ENCODE results near the gene HSPD1.
"Not testable (repeated sequence)": the region's sequence is repeated elsewhere in the genome, so short reads cannot be mapped to it uniquely, and the experiment has no call there.

Gene HSPD1

DNA sequence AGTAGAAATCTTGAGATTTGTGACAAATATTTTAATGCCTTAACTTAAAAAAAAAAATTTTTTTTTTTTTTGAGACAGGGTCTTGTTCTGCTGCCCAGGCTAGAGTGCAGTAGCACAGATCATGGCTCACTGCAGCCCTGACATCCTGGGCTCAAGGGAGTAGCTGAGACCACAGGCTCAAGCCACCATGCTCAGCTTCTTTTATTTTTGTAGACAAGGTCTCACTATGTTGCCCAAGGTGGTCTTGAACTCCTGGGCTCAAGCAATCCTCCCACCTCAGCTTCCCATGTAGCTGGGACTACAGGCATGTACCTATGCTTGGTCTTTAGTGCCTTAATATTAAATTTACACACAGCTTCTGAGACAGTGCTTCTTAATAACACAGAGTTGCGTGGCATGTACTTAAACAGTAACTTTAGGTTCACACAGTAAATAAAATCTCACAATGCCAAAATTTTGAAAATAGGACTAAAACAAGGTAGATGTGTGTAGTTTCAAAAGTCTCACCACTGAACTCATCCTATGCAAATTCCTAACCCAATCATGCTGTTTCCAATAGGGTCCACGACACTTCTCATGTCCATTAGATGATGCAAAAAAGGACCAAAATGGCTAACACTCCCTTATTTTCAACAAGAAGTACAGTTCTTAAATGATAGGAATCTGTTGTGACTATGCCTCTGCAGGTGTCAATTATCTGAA is 4.1 kb downstream of the HSPD1 start:
- DNase-seq = no peak

GRCh38 chr2:197487385-197487784 is 12.3 kb downstream of the HSPD1 start:
- DNase-seq = no peak

- DNase-seq = no peak
Measured at GRCh38 chr2:197486175-197486574, 13.5 kb downstream of the HSPD1 start.

DNA sequence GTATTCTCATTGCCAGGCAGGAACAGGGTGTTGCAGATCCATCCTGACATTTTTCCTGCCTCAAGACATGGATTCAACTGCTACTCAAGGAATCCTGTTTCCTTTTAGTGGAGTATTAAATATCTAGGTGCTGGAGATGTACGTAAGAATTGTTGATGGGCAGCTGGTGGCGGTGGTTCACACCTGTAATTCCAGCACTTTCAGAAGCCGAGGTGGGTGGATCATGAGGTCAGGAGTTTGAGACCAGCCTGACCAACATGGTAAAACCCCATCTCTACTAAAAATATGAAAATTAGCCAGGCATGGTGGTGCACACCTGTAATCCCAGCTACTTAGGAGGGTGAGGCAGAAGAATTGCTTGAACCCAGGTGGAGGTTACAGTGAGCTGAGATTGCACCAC is 15.4 kb downstream of the HSPD1 start:
- DNase-seq = not testable (repeated sequence)

DNA sequence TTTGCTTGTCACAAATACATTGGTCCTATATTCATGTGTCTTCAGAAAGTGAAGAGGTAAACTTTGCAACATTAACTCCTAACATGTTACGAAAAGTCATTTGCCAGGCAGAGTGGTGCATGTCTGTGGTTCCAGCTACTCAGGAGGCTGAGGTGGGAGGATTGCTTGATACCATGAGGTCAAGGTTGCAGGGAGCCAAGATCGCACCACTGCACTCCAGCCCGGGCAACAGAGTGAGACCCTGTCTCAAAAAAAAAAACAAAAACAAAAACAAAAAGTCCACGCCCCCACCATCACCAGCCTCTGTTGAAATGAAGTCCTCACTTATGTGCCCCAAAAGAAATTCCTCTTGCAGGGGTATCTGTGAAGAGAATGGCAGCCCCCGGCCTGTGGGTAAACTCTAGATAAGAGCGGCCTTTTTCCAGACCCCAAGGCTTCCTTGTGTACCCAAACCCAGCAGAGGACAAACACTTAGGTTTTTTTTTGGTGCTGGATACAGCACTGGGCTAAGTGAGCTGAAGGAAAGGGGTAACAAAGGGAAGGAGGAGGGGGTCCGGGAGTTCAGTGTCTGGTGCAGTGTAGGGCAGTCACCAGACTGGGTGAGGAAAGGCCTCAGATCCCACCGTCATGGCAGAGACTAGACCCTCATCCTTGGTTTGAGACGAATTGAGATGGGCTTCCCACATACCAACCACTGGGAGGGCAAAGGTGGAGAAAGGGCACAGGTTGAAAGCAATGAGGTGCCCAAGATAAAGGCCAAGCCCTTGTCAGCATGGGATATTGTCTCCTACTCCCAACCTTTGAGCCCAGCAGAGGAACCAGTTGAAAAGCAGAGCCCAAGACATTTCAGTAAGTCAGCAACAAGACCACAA is 19.2 kb downstream of the HSPD1 start:
- DNase-seq = no peak

- DNase-seq = no peak
Measured at GRCh38 chr2:197477797-197478196, 21.8 kb downstream of the HSPD1 start.

- no peak for DNase-seq
Measured at GRCh38 chr2:197472166-197472565, 27.5 kb downstream of the HSPD1 start.

DNA sequence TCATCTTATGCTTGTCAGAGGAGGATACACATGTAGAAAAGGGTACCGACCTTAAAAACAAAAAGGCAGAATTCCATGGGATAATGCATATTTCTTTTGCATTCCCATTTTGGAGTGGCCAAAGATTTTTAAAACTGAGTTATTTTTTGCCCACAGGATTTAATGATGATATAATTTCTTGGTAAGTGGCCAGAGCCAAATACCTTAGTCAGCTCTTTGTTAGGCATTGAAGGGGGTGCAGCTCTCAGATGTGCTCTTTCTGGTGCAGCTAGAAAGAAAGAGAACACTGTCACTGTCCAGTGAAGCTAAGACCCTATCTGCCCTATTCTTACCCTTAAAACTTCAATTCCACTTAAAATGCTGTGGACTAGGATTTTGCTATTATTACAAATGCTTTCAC is 35.5 kb downstream of the HSPD1 start:
- DNase-seq = no peak

GRCh38 chr2:197461057-197461456 is 38.6 kb downstream of the HSPD1 start:
- DNase-seq = no peak

GRCh38 chr2:197460649-197461048 is 39.0 kb downstream of the HSPD1 start:
- no peak for DNase-seq

DNA sequence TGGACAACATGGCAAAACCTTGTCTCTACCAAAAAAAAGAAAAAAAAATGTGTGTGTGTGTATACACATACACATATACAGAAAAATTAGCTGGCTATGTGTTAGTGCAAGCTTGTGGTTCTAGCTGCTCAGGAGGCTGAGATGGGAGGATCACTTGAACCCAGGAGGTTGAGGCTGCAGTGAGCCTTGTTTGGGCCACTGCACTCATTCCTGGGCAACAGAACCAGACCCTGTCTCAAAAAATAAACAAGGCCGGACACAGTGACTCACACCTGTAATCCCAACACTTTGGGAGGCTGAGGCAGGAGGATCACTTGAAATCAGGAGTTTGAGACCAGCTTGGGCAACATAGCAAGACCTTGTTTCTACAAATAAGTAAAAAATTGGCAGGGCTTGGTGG is 44.2 kb downstream of the HSPD1 start:
- no peak for DNase-seq

GRCh38 chr2:197454923-197455322 is 44.7 kb downstream of the HSPD1 start:
- DNase-seq = no peak

DNA sequence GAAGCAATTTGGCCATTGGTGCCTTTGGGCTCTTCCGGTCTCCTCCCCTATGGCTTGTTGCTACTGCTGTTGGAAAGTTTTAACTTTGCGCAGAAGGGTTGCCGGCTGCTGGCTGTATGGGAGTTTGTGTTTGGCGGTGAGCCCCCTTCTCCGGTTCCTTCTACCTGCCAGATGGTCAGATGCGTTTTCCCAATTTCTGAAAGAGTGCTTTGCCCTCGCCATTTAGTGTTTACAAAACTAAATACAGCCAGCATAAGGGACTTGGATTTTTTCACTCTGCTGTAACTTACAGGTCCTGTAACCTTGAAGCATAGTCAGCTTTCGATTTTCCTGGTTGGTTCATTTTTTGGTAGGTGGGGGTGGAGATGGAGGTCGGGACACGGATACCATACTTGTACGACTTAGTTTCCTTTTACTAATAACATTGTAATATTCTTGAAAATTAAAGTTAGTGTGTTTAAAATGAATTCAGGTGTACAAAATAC is 45.7 kb downstream of the HSPD1 start:
- no peak for DNase-seq

- DNase-seq = peak; percentile 97
Measured at GRCh38 chr2:197453123-197453913, 46.3 kb downstream of the HSPD1 start, which contains the start of gene COQ10B. COQ10B (plus strand) TSS chr2:197453552; CDS start chr2:197453561, 9 bp downstream.

DNA sequence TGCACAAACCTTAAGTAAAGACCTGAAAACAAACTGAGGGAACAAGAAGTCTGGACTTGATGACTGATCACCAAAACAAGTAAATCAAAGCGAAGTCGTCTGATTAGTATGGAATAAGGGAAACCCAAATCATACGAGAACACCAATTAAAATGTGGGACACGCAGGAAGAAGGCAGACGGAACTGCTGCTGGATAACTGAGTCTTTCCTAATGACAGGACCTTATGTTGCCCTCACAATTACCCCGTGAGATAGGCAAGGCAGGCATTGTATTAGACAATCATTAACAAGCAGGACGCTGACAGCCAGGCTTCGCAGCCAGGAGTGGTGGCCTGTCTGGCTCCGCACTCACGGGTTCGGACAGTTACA is 46.9 kb downstream of the HSPD1 start:
- no peak for DNase-seq

DNA sequence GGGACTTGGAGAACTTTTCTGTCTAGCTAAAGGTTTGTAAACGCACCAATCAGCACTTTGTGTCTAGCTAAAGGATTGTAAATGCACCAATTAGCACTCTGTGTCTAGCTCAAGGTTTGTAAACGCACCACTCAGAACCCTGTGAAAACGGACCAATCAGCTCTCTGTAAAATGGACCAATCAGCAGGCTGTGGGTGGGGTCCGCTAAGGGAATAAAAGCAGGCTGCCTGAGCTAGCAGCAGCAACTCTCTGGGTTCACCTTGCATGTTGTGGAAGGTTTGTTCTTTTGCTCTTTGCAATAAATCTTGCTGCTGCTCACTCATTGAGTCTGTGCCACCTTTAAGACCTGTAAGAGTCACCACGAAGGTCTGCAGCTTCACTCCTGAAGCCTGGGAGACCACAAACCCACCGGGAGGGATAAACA is 48.7 kb downstream of the HSPD1 start:
- not testable (repeated sequence) for DNase-seq

GRCh38 chr2:197450465-197450864 is 49.2 kb downstream of the HSPD1 start:
- no peak for DNase-seq

DNA sequence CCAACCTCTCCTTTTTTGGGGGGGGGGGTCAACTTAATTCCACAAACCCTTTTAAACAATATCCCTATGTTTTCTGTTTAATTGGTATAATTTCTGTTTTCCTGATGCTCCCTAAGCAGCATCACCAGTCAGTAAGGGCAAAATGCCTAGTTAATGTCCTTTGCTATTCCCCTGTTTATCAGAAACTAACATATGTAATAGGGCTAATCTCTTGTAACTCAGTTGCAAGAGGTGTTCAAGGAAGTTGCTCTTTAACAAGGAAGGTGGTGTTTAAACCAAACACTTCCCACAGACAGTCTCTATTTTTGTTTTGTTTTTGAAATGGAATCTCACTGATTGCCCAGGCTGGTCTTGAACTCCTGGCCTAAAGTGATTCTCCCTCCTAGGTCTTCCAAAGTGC is 52.8 kb downstream of the HSPD1 start:
- no peak for DNase-seq

DNA sequence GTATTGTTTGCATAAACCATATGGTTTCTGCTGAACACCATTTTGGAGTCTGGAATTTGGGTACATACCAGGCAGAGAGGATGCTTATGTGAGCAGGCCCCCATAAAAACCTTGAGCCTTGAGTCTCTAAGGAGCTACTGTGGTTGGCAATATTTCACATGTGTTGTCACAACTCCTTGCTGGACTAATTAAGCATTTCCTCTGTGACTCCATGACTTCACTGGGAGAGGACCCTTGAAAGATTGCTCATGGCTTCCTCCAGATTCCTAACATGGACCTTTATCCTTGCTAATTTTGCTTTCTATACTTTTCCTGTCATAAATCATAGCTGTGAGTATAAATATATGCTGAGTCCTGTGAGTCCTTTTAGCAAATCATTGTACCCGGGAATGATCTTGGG is 53.9 kb downstream of the HSPD1 start:
- no peak for DNase-seq

GRCh38 chr2:197442857-197443256 is 56.8 kb downstream of the HSPD1 start:
- no peak for DNase-seq

GRCh38 chr2:197437380-197437779 is 62.3 kb downstream of the HSPD1 start:
- no peak for DNase-seq

All from NCI-H510A (cell line).